ENCODE data around the gene ZNF331. TPM values are rescaled to one million over a fixed set of nuclear protein-coding genes. Genes with fewer than 3 reads are reported as not detected.
A peak's percentile ranks its signal among the peaks of the same experiment; 100 is the strongest.
"Not testable (repeated sequence)": the region's sequence is repeated elsewhere in the genome, so short reads cannot be mapped to it uniquely, and the experiment has no call there.

The ZNF331 gene
- total RNA-seq, 1 experiment from 2014 or later, result 57.2 TPM

- H3T11ph ChIP-seq (ENCODE audit: low read length); H2BK12ac ChIP-seq (ENCODE audit: insufficient read length, low read depth, low read length); H3K9me3 Mint-ChIP-seq; H3K18ac ChIP-seq (ENCODE audit: insufficient read length, low read depth, low read length); H3K9ac ChIP-seq (ENCODE audit: extremely low read depth, insufficient read length, low read length); H2BK5ac ChIP-seq (ENCODE audit: insufficient read length, low read length); H2AK5ac ChIP-seq (ENCODE audit: insufficient read length, low read length); H2BK120ac ChIP-seq (ENCODE audit: low read depth, low read length, poor library complexity, severe bottlenecking); H2BK20ac ChIP-seq (ENCODE audit: low read depth, low read length, poor library complexity, severe bottlenecking); H3K27ac ChIP-seq (ENCODE audit: insufficient read length, low read depth, low read length); H3K9me3 ChIP-seq (ENCODE audit: control insufficient read depth, low read depth, low read length); H3K27ac Mint-ChIP-seq; H3K23me2 ChIP-seq (ENCODE audit: insufficient read length, low read depth, low read length, poor library complexity, severe bottlenecking); H3K4me1 ChIP-seq (ENCODE audit: insufficient read depth, low read length); H3K14ac ChIP-seq (ENCODE audit: insufficient read depth, low read length); H3K4ac ChIP-seq (ENCODE audit: low read depth, low read length); H4K91ac ChIP-seq (ENCODE audit: insufficient read length, low read depth, low read length); H4K5ac ChIP-seq (ENCODE audit: insufficient read length, low read depth, low read length); H2AFZ ChIP-seq (ENCODE audit: low read length); H3K27me3 Mint-ChIP-seq (ENCODE audit: low read depth); H3K79me1 ChIP-seq (ENCODE audit: insufficient read depth, low read depth, low read length, poor library complexity, severe bottlenecking); H4K8ac ChIP-seq (replicated peaks; ENCODE audit: insufficient read length, low read depth, low read length); H3K79me2 ChIP-seq (ENCODE audit: insufficient read depth, low read length); H4K20me1 ChIP-seq (ENCODE audit: control insufficient read depth, insufficient read depth, insufficient read length); H2BK15ac ChIP-seq (ENCODE audit: low read depth, low read length); H3K36me3 Mint-ChIP-seq (ENCODE audit: insufficient read depth in 1 of 3, low read depth in 3 of 3); H3K27me3 ChIP-seq (ENCODE audit: insufficient read depth, low read length); H3K23ac ChIP-seq (ENCODE audit: insufficient read length, low read depth, low read length); H3K56ac ChIP-seq (ENCODE audit: insufficient read length, low read depth, low read length): not testable (repeated sequence)
- WGBS (ENCODE audit: extremely low coverage, insufficient read length, low lambda C conversion rate), result no CpG with 5 or more reads among the region's 14 CpGs
- peak; percentile 49 for DNase-seq
- Mint-ChIP-seq H3K4me3 (peak overlapping the region in 1 of 2 experiments; percentile 46; a peak in 2 of 5 replicates), H3K4me1 (peaks cover 17 to 28% of the 10 kb centered on the region in 2 experiments)
- H3K4me2 ChIP-seq (ENCODE audit: insufficient read depth, insufficient read length, low read length), result peak overlapping the region; percentile 42
Observed at GRCh38 chr19:53503671-53504364, 34.1 kb upstream of the ZNF331 start.

All from H9 (cell line).